ENCODE data around the gene HAO1.
"Not testable (repeated sequence)": the region's sequence is repeated elsewhere in the genome, so short reads cannot be mapped to it uniquely, and the experiment has no call there.

The HAO1 gene

GRCh38 chr20:7940341-7940740 is at the start of gene HAO1:
Gene HAO1 (minus strand): TSS chr20:7940458. CDS start chr20:7940422, 36 bp downstream.
- DNase-seq (ENCODE audit: low spot score) = no peak

GRCh38 chr20:7989379-7989778 is 49.1 kb upstream of the HAO1 start:
- DNase-seq (ENCODE audit: low spot score) = no peak

GRCh38 chr20:7985916-7986315 is 45.7 kb upstream of the HAO1 start:
- no peak for DNase-seq (ENCODE audit: low spot score)

GRCh38 chr20:7984192-7984591 is 43.9 kb upstream of the HAO1 start:
- DNase-seq (ENCODE audit: low spot score) = no peak

GRCh38 chr20:7981374-7981773 is 41.1 kb upstream of the HAO1 start:
- no peak for DNase-seq (ENCODE audit: low spot score)

GRCh38 chr20:7980332-7981046 is 40.2 kb upstream of the HAO1 start:
- peak; percentile 43 for DNase-seq (ENCODE audit: low spot score)

- no peak for DNase-seq (ENCODE audit: low spot score)
These were observed 37.5 kb upstream of the HAO1 start for GRCh38 chr20:7977709-7978108.

- DNase-seq (ENCODE audit: low spot score) = no peak
These were observed 35.7 kb upstream of the HAO1 start for GRCh38 chr20:7975851-7976414.

- DNase-seq (ENCODE audit: low spot score) = no peak
These were observed 34.7 kb upstream of the HAO1 start for GRCh38 chr20:7974785-7975435.

GRCh38 chr20:7971536-7972280 is 31.4 kb upstream of the HAO1 start:
- DNase-seq (ENCODE audit: low spot score) = no peak

- DNase-seq (ENCODE audit: low spot score) = peak; percentile 3
These were observed 27.1 kb upstream of the HAO1 start for GRCh38 chr20:7967199-7967844.

- no peak for DNase-seq (ENCODE audit: low spot score)
These were observed 25.9 kb upstream of the HAO1 start for GRCh38 chr20:7966176-7966575.

- DNase-seq (ENCODE audit: low spot score) = no peak
These were observed 19.2 kb upstream of the HAO1 start for GRCh38 chr20:7959484-7959883.

- DNase-seq (ENCODE audit: low spot score) = not testable (repeated sequence)
These were observed 16.3 kb upstream of the HAO1 start for GRCh38 chr20:7956561-7956960.

GRCh38 chr20:7950387-7950786 is 10.1 kb upstream of the HAO1 start:
- DNase-seq (ENCODE audit: low spot score) = no peak

- no peak for DNase-seq (ENCODE audit: low spot score)
These were observed 3.6 kb upstream of the HAO1 start for GRCh38 chr20:7943891-7944290.

- no peak for DNase-seq (ENCODE audit: low spot score)
These were observed 595 bp downstream of the HAO1 start for GRCh38 chr20:7939663-7940062.

GRCh38 chr20:7938058-7938457 is 2.2 kb downstream of the HAO1 start:
- DNase-seq (ENCODE audit: low spot score) = no peak

- no peak for DNase-seq (ENCODE audit: low spot score)
These were observed 2.9 kb downstream of the HAO1 start for GRCh38 chr20:7937328-7937727.

GRCh38 chr20:7935027-7935551 is 5.2 kb downstream of the HAO1 start:
- DNase-seq (ENCODE audit: low spot score) = no peak

- no peak for DNase-seq (ENCODE audit: low spot score)
These were observed 6.9 kb downstream of the HAO1 start for GRCh38 chr20:7933346-7933745.

- DNase-seq (ENCODE audit: low spot score) = no peak
These were observed 9.9 kb downstream of the HAO1 start for GRCh38 chr20:7930343-7930742.
